ENCODE data around the gene OPCML.

Gene OPCML

GRCh38 chr11:133553885-133554740 is 21.8 kb upstream of the OPCML start:
- H3K4me3 ChIP-seq (ENCODE audit: control insufficient read depth, low read depth, low read length) = no peak overlapping the region
- TF ChIP-seq CTCF (IDR thresholded peaks at IDR 0.05; ENCODE audit: control insufficient read depth, insufficient read depth, low read depth, low read length, missing control alignments) = no peak
- DNase-seq (ENCODE audit: low read depth) = no peak

GRCh38 chr11:133552938-133553337 is 20.6 kb upstream of the OPCML start:
- no peak overlapping the region for H3K4me3 ChIP-seq (ENCODE audit: control insufficient read depth, low read depth, low read length)
- TF ChIP-seq CTCF (IDR thresholded peaks at IDR 0.05; ENCODE audit: control insufficient read depth, insufficient read depth, low read depth, low read length, missing control alignments) = no peak
- no peak for DNase-seq (ENCODE audit: low read depth)

- no peak overlapping the region for H3K4me3 ChIP-seq (ENCODE audit: control insufficient read depth, low read depth, low read length)
- DNase-seq (ENCODE audit: low read depth) = no peak
- no peak for TF ChIP-seq CTCF (IDR thresholded peaks at IDR 0.05; ENCODE audit: control insufficient read depth, insufficient read depth, low read depth, low read length, missing control alignments)
Observed at GRCh38 chr11:133551064-133551463, 18.8 kb upstream of the OPCML start.

GRCh38 chr11:133549826-133550225 is 17.5 kb upstream of the OPCML start:
- DNase-seq (ENCODE audit: low read depth) = no peak
- H3K4me3 ChIP-seq (ENCODE audit: control insufficient read depth, low read depth, low read length) = no peak overlapping the region
- TF ChIP-seq CTCF (IDR thresholded peaks at IDR 0.05; ENCODE audit: control insufficient read depth, insufficient read depth, low read depth, low read length, missing control alignments) = no peak

- no peak for TF ChIP-seq CTCF (IDR thresholded peaks at IDR 0.05; ENCODE audit: control insufficient read depth, insufficient read depth, low read depth, low read length, missing control alignments)
Observed at GRCh38 chr11:133548641-133549040, 16.3 kb upstream of the OPCML start.

GRCh38 chr11:133547808-133548494 is 15.7 kb upstream of the OPCML start:
- H3K4me3 ChIP-seq (ENCODE audit: control insufficient read depth, low read depth, low read length) = no peak overlapping the region
- TF ChIP-seq CTCF (IDR thresholded peaks at IDR 0.05; ENCODE audit: control insufficient read depth, insufficient read depth, low read depth, low read length, missing control alignments) = no peak
- DNase-seq (ENCODE audit: low read depth) = no peak

More at GRCh38 chr11:133548641-133549040, 16.3 kb upstream of the OPCML start:
- DNase-seq (ENCODE audit: low read depth) = no peak
- no peak overlapping the region for H3K4me3 ChIP-seq (ENCODE audit: control insufficient read depth, low read depth, low read length)

Data from AG09309 (cell line).